HG03571 (cell line): ENCODE data around the gene RDH8.

Experiments
- ATAC-seq: cut with Tn5 transposase; IDR thresholded peaks from one replicate; pipeline ENCODE4 v1.9.1; 2021; ENCODE audit not compliant: unreplicated experiment

The RDH8 gene

DNA sequence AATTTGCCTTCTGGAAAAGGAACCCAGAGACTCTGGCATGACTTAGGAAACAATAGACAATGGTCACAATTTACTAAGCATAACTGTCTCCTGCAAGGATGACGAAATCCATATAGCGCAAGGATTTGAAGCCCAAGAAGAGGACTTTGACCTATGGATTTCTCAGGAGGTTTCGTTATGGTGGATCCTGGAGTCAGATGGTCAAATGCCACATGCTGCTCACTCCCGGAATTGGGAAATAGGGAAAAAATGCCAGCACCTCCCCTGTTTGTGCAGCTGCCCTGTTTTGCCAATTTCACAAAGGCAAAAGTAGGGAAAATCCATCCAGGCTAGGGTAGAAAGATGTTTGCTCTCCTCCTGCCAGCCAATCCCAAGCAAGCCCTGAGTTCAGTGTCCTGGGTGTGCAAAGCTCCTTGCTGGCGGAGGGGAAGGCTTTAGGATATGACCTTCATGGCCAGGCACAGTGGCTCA lies 23.4 kb downstream of the RDH8 start:
- no peak for ATAC-seq

DNA sequence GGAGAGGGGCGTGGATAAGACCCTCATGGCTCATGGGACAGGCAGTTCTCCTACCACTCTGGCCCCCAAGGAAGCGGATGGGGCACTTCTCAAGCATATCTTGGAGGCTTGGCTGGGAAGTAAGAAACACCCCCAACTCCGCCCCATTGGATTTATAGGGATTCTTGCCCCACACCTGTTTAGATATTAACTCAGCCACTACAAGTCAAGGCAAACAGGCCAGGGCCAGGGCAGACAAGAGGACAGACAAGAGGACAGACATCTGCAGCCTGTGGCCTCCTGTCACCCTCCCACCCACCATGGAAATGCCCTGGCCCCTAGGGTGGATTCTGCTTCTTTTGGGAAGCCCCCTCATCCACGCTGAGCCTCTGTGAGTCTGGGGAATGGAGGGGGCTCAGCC lies 24.1 kb downstream of the RDH8 start:
- no peak for ATAC-seq

DNA sequence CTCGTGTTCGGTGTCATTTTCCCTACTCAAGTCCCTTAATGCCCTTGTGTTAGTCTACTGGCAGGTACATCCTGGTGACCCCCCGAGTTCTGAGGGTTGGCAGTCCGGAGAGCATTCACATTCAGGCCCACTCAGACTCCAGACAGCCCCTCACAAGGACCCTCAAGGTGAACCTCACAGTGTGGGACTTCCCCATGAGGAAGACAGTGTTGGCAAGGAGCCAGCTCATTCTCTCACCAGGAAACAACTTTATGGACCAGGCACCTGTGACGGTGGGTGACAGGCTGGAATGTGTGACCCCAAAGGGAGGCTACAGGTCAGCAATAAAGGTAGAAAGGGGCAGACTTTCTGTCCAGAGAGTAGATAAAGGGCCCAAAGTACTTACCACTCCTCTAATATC lies 24.5 kb downstream of the RDH8 start:
- no peak for ATAC-seq

DNA sequence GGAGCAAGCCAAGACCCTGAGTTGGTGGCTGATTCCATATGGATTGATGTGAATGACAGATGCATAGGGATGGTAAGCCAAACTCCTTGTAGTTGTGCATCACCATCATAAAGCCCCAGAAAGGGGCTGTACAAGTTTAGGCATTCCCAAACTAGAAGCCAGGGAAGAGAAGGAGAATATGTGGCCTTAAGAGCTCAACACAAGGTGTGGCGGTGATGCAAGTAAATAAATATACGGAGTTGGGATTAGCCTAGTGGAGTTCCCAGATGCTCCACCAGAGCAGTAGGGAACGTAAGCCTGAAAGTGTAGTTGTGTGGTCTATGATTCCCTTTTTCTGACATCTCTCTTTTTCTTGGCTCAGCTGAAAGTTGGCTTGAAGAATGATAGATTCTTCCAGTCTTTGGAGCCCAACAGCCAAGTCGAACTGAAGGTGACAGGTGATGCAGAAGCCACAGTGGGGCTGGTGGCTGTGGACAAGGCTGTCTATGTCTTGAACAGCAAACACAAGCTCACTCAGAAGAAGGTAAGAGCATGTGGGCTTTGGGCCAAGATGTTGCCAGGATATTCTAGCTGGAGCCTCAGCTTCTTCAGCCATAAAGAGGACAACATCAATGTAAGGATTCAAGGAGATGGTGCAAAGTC lies 30.1 kb downstream of the RDH8 start:
- ATAC-seq, result no peak

DNA sequence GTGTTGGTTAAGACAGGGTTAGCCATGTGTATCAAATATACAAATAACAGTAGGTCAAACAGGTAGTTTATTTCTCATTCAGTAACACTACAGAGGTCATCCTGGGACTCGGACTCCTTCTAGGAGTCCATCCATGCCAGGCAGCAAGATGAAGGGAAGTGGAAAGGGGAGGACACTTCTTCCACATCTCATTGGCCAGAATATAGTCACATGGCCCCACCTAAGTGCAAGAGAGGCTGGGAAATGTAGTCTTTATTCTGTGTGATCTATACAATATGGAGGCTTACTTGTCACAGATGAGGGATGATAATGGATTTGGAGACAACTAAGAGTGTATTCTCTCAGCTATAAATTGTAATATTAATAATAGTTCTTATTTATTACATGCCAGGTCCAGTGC lies 31.1 kb downstream of the RDH8 start:
- ATAC-seq, result no peak

DNA sequence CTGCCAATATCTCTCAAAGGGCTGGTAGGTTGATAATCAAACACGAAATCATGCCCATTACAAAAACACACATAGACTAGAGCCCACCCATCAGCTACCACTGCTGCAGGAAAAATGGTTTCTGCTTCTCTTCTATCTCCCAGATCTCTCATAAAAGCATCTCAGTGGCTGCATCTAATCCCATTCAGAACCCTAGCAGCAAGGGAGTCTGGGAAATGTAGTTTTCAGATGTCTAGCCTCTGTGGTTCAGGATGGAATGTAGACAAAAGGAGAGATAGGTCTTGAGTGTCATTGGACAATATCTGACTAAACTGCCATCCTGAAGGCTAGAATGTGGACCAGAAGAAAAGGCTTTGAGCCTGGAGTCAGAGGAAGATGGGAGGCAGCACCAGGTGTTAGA lies 32.1 kb downstream of the RDH8 start:
- ATAC-seq, result no peak

DNA sequence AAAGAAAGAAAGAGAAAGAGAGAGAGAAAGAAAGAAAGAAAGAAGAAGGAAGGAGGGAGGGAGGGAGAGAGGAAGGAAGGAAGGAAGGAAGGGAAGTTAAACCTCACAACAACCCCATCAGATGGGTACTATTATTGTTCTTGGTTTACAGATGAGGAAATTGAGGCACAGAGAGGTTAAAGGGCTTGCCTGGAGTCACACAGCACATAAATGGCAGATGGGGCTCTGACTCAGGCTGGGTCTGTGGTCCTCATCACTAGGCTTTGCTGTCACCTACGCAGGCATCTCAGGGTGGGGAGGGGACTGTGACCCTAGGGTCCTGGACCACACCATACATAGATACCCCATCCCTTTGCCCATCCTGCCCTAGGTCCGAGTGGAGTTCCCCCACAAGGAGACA lies 36.3 kb downstream of the RDH8 start:
- ATAC-seq, result no peak

DNA sequence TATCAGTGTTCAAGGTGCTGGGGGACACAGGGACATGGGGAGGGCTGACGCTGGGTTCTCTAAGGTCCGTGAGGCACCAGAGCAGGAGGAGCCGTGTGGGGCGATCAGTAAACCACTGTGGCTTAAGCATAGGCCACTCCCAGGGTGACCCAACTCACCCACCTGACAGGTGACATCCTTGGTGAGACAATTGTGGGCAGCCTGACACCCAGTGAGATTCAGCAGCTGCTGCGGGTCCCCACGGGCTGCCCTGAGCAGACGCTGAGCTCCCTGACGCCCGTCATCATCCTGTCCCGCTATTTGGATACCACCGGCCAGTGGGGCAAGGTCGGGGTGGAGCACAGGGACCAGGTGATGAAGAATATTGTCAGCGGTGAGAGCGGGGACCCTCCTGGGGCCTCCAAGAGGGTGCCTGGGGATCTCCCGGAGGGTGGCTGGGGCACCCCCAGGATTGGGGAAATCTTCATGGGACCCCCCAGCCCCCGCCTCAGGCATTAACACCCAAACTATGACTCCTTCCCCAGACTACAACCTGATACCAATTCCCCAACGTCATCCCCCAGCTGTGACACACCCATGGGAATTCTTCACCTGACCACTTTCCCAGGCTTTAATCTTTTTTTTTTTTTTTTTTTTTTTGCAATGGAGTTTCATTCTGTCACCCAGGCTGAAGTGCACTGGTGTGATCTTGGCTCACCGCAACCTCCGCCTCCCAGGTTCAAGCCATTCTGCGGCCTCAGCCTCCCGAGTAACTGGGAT lies 39.5 kb downstream of the RDH8 start:
- ATAC-seq, result no peak

DNA sequence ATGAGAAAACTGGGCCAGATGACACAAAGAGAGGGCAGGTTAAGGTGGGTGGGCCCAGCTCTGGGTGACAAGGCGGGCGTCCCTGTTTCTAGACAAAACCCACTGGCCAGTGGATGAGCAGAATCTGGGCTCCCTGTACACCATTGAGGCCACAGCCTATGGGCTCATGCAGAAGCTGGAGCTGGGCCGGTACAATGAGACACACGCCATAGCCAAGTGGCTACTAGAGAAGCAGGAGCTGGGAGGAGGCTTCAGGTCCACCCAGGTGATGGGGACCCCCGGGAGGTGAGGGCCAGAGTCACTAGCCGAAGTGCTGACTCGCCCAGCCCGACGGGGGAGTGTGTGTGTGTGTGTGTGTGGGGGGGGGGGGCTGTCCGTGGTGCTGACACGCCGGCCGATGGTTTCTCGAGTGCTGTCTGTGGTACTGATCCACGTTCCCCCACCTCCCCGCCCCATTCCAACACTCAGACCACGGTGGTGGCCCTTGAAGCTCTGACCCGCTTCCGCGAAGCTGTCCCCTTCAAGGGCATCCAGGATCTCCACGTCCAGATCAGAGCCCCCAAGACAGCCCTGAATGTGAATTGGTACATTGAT lies 48.5 kb downstream of the RDH8 start:
- ATAC-seq, result no peak

DNA sequence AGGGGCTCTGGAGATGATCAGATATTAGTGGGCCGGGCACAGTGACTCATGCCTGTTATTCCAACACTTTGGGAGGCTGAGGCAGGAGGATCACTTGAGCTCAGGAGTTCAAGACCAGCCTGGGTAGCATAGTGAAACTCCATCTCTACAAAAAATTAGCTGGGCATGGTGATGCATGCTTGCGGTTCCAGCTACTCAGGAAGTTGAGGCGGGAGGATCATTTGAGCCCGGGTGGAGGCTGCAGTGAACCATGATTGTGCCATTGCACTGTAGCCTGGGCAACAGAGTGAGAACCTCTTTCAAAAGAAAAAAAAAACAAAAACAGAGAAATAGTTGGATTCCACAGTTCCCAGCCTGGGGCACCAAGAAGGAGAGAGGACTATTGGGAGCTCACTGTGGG lies 54.9 kb downstream of the RDH8 start:
- ATAC-seq, result no peak

DNA sequence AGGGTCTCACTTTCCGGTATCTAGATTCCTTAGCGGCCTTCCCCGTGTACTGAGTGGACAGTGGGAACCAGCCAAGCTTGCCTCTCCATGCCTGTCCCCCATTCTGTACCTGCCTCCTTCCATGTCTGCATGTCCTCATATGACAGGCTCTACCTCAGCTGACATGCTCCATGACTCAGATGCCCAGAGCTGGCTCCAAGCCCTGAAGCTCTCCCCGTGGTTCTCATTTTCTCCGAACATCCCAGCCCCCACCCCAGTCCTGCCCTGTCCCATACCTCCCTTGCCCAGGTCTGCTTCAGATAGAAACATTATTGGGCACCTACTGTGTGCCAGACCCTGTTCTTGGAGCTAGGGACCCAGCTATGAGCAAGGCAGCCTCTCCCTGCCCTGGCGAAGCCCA lies 55.8 kb downstream of the RDH8 start:
- no peak for ATAC-seq

DNA sequence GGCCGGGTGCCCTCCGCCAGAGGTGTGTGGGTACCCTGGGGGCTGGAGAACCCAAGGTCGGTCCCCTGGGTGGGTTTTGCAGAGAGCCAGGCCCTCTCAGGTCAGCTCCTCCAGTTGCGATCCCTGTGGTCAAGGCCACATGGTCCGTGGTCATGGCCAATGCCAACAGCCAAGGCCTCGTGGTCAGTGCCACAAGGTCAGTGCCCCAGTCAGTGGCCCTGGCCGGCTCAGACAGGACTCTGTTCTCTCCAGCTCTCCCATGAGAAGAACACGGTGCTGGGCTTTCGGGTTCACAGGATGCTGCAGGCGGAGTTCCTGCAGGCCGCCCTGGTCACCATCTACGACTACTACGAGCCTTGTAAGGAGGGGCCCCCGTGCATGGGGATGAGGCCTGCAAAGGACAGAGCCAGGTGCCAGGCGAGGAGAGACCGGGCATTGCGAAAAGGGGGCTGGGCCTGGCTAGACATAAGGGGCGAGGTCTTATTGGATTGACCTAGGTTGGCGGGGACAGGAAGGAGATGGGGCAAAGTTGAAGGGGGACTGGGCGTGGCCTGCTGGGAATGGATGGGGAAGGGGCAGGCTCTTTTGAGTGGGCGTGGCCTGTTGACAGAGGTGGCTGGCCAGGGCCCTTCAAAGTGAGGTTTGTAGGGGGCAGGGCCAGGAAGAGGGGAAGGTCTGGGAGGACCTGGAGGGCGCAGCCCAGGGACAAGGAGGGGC lies 57.6 kb downstream of the RDH8 start:
- ATAC-seq, result no peak
